ENCODE results near the gene DSG4.

DNA sequence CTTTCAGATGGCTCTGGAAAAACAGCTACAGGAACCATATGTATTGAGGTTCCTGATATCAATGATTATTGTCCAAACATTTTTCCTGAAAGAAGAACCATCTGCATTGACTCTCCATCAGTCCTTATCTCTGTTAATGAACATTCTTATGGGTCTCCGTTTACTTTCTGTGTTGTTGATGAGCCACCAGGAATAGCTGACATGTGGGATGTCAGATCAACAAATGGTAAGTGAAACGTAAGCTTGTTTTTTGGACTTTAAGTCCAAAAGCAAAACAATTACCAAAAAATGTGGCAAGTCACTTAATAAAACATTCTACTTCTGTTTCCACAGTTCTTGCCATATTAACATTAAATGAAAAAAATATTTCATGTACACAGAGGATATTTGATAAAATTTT is 26.8 kb downstream of the DSG4 start:
- TF ChIP-seq, protein P1, sequence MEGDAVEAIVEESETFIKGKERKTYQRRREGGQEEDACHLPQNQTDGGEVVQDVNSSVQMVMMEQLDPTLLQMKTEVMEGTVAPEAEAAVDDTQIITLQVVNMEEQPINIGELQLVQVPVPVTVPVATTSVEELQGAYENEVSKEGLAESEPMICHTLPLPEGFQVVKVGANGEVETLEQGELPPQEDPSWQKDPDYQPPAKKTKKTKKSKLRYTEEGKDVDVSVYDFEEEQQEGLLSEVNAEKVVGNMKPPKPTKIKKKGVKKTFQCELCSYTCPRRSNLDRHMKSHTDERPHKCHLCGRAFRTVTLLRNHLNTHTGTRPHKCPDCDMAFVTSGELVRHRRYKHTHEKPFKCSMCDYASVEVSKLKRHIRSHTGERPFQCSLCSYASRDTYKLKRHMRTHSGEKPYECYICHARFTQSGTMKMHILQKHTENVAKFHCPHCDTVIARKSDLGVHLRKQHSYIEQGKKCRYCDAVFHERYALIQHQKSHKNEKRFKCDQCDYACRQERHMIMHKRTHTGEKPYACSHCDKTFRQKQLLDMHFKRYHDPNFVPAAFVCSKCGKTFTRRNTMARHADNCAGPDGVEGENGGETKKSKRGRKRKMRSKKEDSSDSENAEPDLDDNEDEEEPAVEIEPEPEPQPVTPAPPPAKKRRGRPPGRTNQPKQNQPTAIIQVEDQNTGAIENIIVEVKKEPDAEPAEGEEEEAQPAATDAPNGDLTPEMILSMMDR (IDR thresholded peaks at IDR 0.05 in 4 of 5, conservative IDR thresholded peaks at IDR 0.05 in 1 of 5), result no peak
- no peak for TF ChIP-seq POLR2A (IDR thresholded peaks at IDR 0.05)
